Measurements from ENCODE around the gene TDRD1.

DNA sequence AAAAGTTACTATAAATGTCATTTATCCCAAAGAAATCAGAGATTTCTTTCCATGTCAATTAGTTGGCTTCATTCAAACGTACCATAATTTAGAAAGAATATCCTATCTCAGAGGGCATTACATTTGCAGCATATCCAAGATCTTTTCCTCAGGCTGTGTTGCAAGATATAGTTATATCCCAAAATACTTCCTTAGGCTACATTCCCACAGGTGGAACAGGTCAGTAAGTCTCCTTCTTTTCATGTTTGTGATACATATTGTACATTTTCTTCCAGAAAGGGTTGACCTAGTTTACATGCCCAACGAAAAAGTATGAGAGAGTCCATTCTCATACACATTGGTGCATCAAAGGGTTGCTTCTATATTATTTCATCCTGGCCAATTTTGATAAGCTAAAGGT lies 33.0 kb downstream of the TDRD1 start:
- TF ChIP-seq GABPA (IDR thresholded peaks at IDR 0.05 in 1 of 2, conservative IDR thresholded peaks at IDR 0.05 in 1 of 2) (no peak), RAD21 (IDR thresholded peaks at IDR 0.05) (no peak), SP1 (IDR thresholded peaks at IDR 0.05) (no peak), TAF1 (conservative IDR thresholded peaks at IDR 0.05) (no peak), MAX (IDR thresholded peaks at IDR 0.05) (no peak), EGR1 (IDR thresholded peaks at IDR 0.05; ENCODE audit: low read depth in 2 of 2) (no peak)
- TF ChIP-seq, protein P1, sequence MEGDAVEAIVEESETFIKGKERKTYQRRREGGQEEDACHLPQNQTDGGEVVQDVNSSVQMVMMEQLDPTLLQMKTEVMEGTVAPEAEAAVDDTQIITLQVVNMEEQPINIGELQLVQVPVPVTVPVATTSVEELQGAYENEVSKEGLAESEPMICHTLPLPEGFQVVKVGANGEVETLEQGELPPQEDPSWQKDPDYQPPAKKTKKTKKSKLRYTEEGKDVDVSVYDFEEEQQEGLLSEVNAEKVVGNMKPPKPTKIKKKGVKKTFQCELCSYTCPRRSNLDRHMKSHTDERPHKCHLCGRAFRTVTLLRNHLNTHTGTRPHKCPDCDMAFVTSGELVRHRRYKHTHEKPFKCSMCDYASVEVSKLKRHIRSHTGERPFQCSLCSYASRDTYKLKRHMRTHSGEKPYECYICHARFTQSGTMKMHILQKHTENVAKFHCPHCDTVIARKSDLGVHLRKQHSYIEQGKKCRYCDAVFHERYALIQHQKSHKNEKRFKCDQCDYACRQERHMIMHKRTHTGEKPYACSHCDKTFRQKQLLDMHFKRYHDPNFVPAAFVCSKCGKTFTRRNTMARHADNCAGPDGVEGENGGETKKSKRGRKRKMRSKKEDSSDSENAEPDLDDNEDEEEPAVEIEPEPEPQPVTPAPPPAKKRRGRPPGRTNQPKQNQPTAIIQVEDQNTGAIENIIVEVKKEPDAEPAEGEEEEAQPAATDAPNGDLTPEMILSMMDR (IDR thresholded peaks at IDR 0.05; ENCODE audit: low read depth, low read length, missing input control): no peak
- TF ChIP-seq, protein P2, sequence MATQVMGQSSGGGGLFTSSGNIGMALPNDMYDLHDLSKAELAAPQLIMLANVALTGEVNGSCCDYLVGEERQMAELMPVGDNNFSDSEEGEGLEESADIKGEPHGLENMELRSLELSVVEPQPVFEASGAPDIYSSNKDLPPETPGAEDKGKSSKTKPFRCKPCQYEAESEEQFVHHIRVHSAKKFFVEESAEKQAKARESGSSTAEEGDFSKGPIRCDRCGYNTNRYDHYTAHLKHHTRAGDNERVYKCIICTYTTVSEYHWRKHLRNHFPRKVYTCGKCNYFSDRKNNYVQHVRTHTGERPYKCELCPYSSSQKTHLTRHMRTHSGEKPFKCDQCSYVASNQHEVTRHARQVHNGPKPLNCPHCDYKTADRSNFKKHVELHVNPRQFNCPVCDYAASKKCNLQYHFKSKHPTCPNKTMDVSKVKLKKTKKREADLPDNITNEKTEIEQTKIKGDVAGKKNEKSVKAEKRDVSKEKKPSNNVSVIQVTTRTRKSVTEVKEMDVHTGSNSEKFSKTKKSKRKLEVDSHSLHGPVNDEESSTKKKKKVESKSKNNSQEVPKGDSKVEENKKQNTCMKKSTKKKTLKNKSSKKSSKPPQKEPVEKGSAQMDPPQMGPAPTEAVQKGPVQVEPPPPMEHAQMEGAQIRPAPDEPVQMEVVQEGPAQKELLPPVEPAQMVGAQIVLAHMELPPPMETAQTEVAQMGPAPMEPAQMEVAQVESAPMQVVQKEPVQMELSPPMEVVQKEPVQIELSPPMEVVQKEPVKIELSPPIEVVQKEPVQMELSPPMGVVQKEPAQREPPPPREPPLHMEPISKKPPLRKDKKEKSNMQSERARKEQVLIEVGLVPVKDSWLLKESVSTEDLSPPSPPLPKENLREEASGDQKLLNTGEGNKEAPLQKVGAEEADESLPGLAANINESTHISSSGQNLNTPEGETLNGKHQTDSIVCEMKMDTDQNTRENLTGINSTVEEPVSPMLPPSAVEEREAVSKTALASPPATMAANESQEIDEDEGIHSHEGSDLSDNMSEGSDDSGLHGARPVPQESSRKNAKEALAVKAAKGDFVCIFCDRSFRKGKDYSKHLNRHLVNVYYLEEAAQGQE (IDR thresholded peaks at IDR 0.05): no peak
